GM18526 (cell line): Measurements from ENCODE around the gene ANXA1.

Experiments used
- POLR2A ChIP-seq: IDR thresholded peaks from 3 replicates; pipeline ENCODE4 v1.6.1; 2011; ENCODE audit not compliant: insufficient read length; ENCODE audit errors: extremely low read depth

The ANXA1 gene

GRCh38 chr9:73154722-73155121 lies 3.1 kb downstream of the ANXA1 start:
- TF ChIP-seq POLR2A = no peak

GRCh38 chr9:73155377-73155776 lies 3.7 kb downstream of the ANXA1 start:
- TF ChIP-seq POLR2A = no peak

- TF ChIP-seq POLR2A = no peak
Observed at GRCh38 chr9:73155968-73156864, 4.6 kb downstream of the ANXA1 start.

- no peak for TF ChIP-seq POLR2A
Observed at GRCh38 chr9:73156865-73157187, 5.2 kb downstream of the ANXA1 start.

- no peak for TF ChIP-seq POLR2A
Observed at GRCh38 chr9:73157811-73158210, 6.1 kb downstream of the ANXA1 start.

GRCh38 chr9:73158723-73159122 lies 7.1 kb downstream of the ANXA1 start:
- TF ChIP-seq POLR2A = no peak

- no peak for TF ChIP-seq POLR2A
Observed at GRCh38 chr9:73160868-73161267, 9.2 kb downstream of the ANXA1 start.

- TF ChIP-seq POLR2A = no peak
Observed at GRCh38 chr9:73162987-73163768, 11.5 kb downstream of the ANXA1 start.

GRCh38 chr9:73165911-73166310 lies 14.2 kb downstream of the ANXA1 start:
- TF ChIP-seq POLR2A = no peak

GRCh38 chr9:73166468-73166867 lies 14.8 kb downstream of the ANXA1 start:
- TF ChIP-seq POLR2A = no peak

- no peak for TF ChIP-seq POLR2A
Observed at GRCh38 chr9:73167614-73168013, 15.9 kb downstream of the ANXA1 start.

- TF ChIP-seq POLR2A = no peak
Observed at GRCh38 chr9:73168298-73168934, 16.8 kb downstream of the ANXA1 start.

- TF ChIP-seq POLR2A = no peak
Observed at GRCh38 chr9:73170185-73170957, 18.7 kb downstream of the ANXA1 start.

GRCh38 chr9:73172901-73173215 lies 21.2 kb downstream of the ANXA1 start:
- TF ChIP-seq POLR2A = no peak

- TF ChIP-seq POLR2A = no peak
Observed at GRCh38 chr9:73173557-73174329, 22.1 kb downstream of the ANXA1 start.

- no peak for TF ChIP-seq POLR2A
Observed at GRCh38 chr9:73174330-73174980, 22.8 kb downstream of the ANXA1 start.
